HFF-Myc (cell line): ENCODE data around the gene BICRA.

ENCODE experiments used
- DNase-seq: peaks from one replicate; pipeline ENCODE4 v3.0.0-alpha.2; 2011; ENCODE audit warnings: low read depth; ENCODE audit errors: extremely low read depth
- H3K4me3 ChIP-seq: replicated peaks from 2 replicates; pipeline ENCODE4 v1.5.1; 2011; ENCODE audit warnings: low read depth, mild to moderate bottlenecking, control low read depth, low read length
- CTCF ChIP-seq: IDR thresholded peaks from 2 replicates; pipeline ENCODE4 v1.5.1; 2012; ENCODE audit warnings: mild to moderate bottlenecking, low read depth, low read length, control low read depth; ENCODE audit errors: missing control alignments

Gene BICRA

GRCh38 chr19:47613165-47614020 is 4.5 kb downstream of the BICRA start:
- TF ChIP-seq CTCF = no peak
- H3K4me3 ChIP-seq = peak overlapping the region; percentile 8; the same call in 1 of the 2 replicates
- DNase-seq = no peak

- no peak overlapping the region for H3K4me3 ChIP-seq
- no peak for DNase-seq
- no peak for TF ChIP-seq CTCF
Observed at GRCh38 chr19:47614021-47614295, 5.0 kb downstream of the BICRA start.

GRCh38 chr19:47614559-47614958 is 5.6 kb downstream of the BICRA start:
- TF ChIP-seq CTCF = no peak
- DNase-seq = no peak
- no peak overlapping the region for H3K4me3 ChIP-seq

- no peak for DNase-seq
- H3K4me3 ChIP-seq = no peak overlapping the region
- no peak for TF ChIP-seq CTCF
Observed at GRCh38 chr19:47615230-47615629, 6.3 kb downstream of the BICRA start.

- no peak for DNase-seq
- H3K4me3 ChIP-seq = no peak overlapping the region
- TF ChIP-seq CTCF = no peak
Observed at GRCh38 chr19:47615714-47616113, 6.8 kb downstream of the BICRA start.

- TF ChIP-seq CTCF = no peak
- H3K4me3 ChIP-seq = no peak overlapping the region
- DNase-seq = no peak
Observed at GRCh38 chr19:47618771-47619170, 9.8 kb downstream of the BICRA start.

GRCh38 chr19:47619763-47620162 is 10.8 kb downstream of the BICRA start:
- H3K4me3 ChIP-seq = no peak overlapping the region
- no peak for DNase-seq
- TF ChIP-seq CTCF = no peak
